Measurements from ENCODE around the gene CA5A.
"Not testable (repeated sequence)": the region's sequence is repeated elsewhere in the genome, so short reads cannot be mapped to it uniquely, and the experiment has no call there.

GRCh38 chr16:87865902-87866555 is 70.3 kb downstream of the CA5A start:
- not testable (repeated sequence) for TF ChIP-seq CTCF, POLR2AphosphoS5 (IDR thresholded peaks at IDR 0.05)

All from transverse colon (tissue), 4 donors.